Measurements from ENCODE around the gene TSPAN7. TPM values are rescaled to one million over a fixed set of nuclear protein-coding genes. Genes with fewer than 3 reads are reported as not detected.

TSPAN7 gene
- total RNA-seq, result not detected in 2 replicates

GRCh38 chrX:38561126-38561868 lies at the start of gene TSPAN7:
TSPAN7 (plus strand) TSS chrX:38561542; CDS start chrX:38561547, 5 bp downstream.

Other genes starting within 250 kb of the TSPAN7 start
- 7.1 and 8.3 TPM in 2 replicates for gene RPGR, start 234.0 kb upstream of the TSPAN7 start, total RNA-seq
- not detected in 2 replicates for gene OTC, start 208.9 kb upstream of the TSPAN7 start, total RNA-seq
- gene MID1IP1, start 239.9 kb downstream of the TSPAN7 start, total RNA-seq, result 39.2 and 42.3 TPM in 2 replicates